Liver (tissue), 9 donors: Measurements from ENCODE around the gene PLCL1. TPM values are rescaled to one million over a fixed set of nuclear protein-coding genes. Genes with fewer than 3 reads are reported as not detected.

Source experiments
- DNase-seq: peaks from one replicate; pipeline ENCODE4 v3.0.0-alpha.2; 2017; ENCODE audit warnings: low spot score
- H3K27ac ChIP-seq, 2 donors: one replicate each; pipeline ENCODE4 v1.7.0; 2013; ENCODE audit warnings: inconsistent platforms in 2 of 2, low read length in 2 of 2, control low read depth in 1 of 2, low read depth in 1 of 2, mild to moderate bottlenecking in 1 of 2
- H3K27me3 ChIP-seq, 4 donors: one replicate each; pipeline versions ENCODE4 v1.6.1 to v1.7.0; 2013; ENCODE audit warnings: low read length in 3 of 4, inconsistent platforms in 1 of 4, mild to moderate bottlenecking in 1 of 4, moderate library complexity in 1 of 4; ENCODE audit not compliant: control insufficient read depth in 4 of 4, insufficient read depth in 4 of 4
- H3K36me3 ChIP-seq, 4 donors: one replicate each; pipeline versions ENCODE4 v1.6.1 to v1.7.0; 2013; ENCODE audit warnings: low read length in 3 of 4, mild to moderate bottlenecking in 3 of 4, low read depth in 1 of 4, moderate library complexity in 1 of 4; ENCODE audit not compliant: control insufficient read depth in 4 of 4, insufficient read depth in 3 of 4
- H3K4me1 ChIP-seq, 4 donors: one replicate each; pipeline versions ENCODE4 v1.6.1 to v1.7.0; 2013; ENCODE audit warnings: low read length in 3 of 4, mild to moderate bottlenecking in 3 of 4, moderate library complexity in 1 of 4; ENCODE audit not compliant: control insufficient read depth in 4 of 4, insufficient read depth in 4 of 4
- H3K4me3 ChIP-seq, 3 donors: one replicate each; pipeline versions ENCODE4 v1.6.1 to v1.7.0; 2013; ENCODE audit warnings: low read length in 3 of 3, control low read depth in 1 of 3, low read depth in 1 of 3, mild to moderate bottlenecking in 1 of 3
- H3K9ac ChIP-seq, 2 donors: one replicate each; pipeline ENCODE4 v1.7.0; 2013; ENCODE audit warnings: low read length in 2 of 2, mild to moderate bottlenecking in 2 of 2, moderate library complexity in 2 of 2, control low read depth in 1 of 2, low read depth in 1 of 2
- H3K9me3 ChIP-seq, 4 donors: one replicate each; pipeline versions ENCODE4 v1.6.1 to v1.7.0; 2013; ENCODE audit warnings: low read length in 3 of 4; ENCODE audit not compliant: control insufficient read depth in 4 of 4
- ATF3 ChIP-seq: IDR thresholded peaks from 2 replicates; pipeline ENCODE4 v1.6.1; 2016; ENCODE audit warnings: antibody characterized with exemption
- CTCF ChIP-seq: fragments of 150-350 bp; IDR thresholded peaks from 2 replicates; pipeline ENCODE4 v1.5.1; 2017; ENCODE audit warnings: improper control_type of control experiment, low read depth, low read length; ENCODE audit not compliant: missing input control
- EGR1 ChIP-seq, 2 donors: IDR thresholded peaks; 2 replicates each; pipeline ENCODE4 v1.6.1; 2016 to 2018; ENCODE audit warnings: antibody characterized with exemption in 2 of 2, low read depth in 2 of 2
- FOXA1 ChIP-seq: IDR thresholded peaks from 2 replicates; pipeline ENCODE4 v1.6.1; 2016; ENCODE audit warnings: antibody characterized with exemption
- FOXA2 ChIP-seq: IDR thresholded peaks from 2 replicates; pipeline ENCODE4 v1.6.1; 2016; ENCODE audit warnings: antibody characterized with exemption
- GABPA ChIP-seq, 2 donors: IDR thresholded peaks in 1 of 2; conservative IDR thresholded peaks in 1 of 2; 2 replicates each; pipeline ENCODE4 v1.6.1; 2016; ENCODE audit warnings: antibody characterized with exemption in 2 of 2, mild to moderate bottlenecking in 1 of 2, moderate library complexity in 1 of 2
- HNF4A ChIP-seq, 2 donors: conservative IDR thresholded peaks; 2 replicates each; pipeline ENCODE4 v1.6.1; 2016; ENCODE audit warnings: antibody characterized with exemption in 2 of 2, mild to moderate bottlenecking in 2 of 2
- HNF4G ChIP-seq: IDR thresholded peaks from 2 replicates; pipeline ENCODE4 v1.6.1; 2016; ENCODE audit warnings: antibody characterized with exemption
- JUND ChIP-seq, 2 donors: IDR thresholded peaks; 2 replicates each; pipeline ENCODE4 v1.6.1; 2016; ENCODE audit warnings: antibody characterized with exemption in 2 of 2
- MAX ChIP-seq: IDR thresholded peaks from 2 replicates; pipeline ENCODE4 v1.6.1; 2016; ENCODE audit warnings: antibody characterized with exemption
- NR2F2 ChIP-seq: IDR thresholded peaks from 2 replicates; pipeline ENCODE4 v1.6.1; 2016; ENCODE audit warnings: antibody characterized with exemption
- RAD21 ChIP-seq, 2 donors: IDR thresholded peaks; 2 replicates each; pipeline ENCODE4 v1.6.1; 2016; ENCODE audit warnings: antibody characterized with exemption in 2 of 2, mild to moderate bottlenecking in 2 of 2
- RXRA ChIP-seq, 2 donors: IDR thresholded peaks; 2 replicates each; pipeline ENCODE4 v1.6.1; 2017 to 2018; ENCODE audit warnings: antibody characterized with exemption in 2 of 2, mild to moderate bottlenecking in 1 of 2
- SP1 ChIP-seq: IDR thresholded peaks from 2 replicates; pipeline ENCODE4 v1.6.1; 2018; ENCODE audit warnings: antibody characterized with exemption, mild to moderate bottlenecking
- TAF1 ChIP-seq: conservative IDR thresholded peaks from 2 replicates; pipeline ENCODE4 v1.6.1; 2016; ENCODE audit warnings: antibody characterized with exemption, mild to moderate bottlenecking
- YY1 ChIP-seq: IDR thresholded peaks from 2 replicates; pipeline ENCODE4 v1.6.1; 2016; ENCODE audit warnings: antibody characterized with exemption, mild to moderate bottlenecking
- ZBTB33 ChIP-seq: IDR thresholded peaks from 2 replicates; pipeline ENCODE4 v1.6.1; 2016; ENCODE audit warnings: antibody characterized with exemption
- WGBS: extraction: QIAGEN DNeasy Blood & Tissue Kit; methylation state at CpG from one replicate; pipeline ENCODE4 v1.1.7; 2013; 5-methylcytosine and 5-hydroxymethylcytosine counted together
- polyA plus RNA-seq, 2 donors: library from polyadenylated mRNA; stranded (reverse) in 1 of 2; unstranded in 1 of 2; fragments of 200-250 nt in 1 of 2; fragments of >200 nt in 1 of 2; fragmentation: Nextera tagmentation in 1 of 2; extraction: Ambion mirVana in 1 of 2; gene quantifications; one replicate each; pipeline versions ENCODE4 v1.2.1 to v1.2.3, GENCODE V29; 2013 to 2015
- total RNA-seq, 2 donors: library from RNA; depleted of rRNA; stranded (reverse); fragments of >200 nt; gene quantifications; one replicate each; pipeline ENCODE4 v1.2.3, GENCODE V29; 2014
- TF ChIP-seq, protein P1 (sequence below): IDR thresholded peaks from 2 replicates; pipeline ENCODE4 v1.6.1; 2016; ENCODE audit warnings: antibody characterized with exemption, mild to moderate bottlenecking
- donor health status: healthy.
- donor health status: healthy.
- donor health status: healthy.
- donor health status: healthy.
- donor health status: healthy.

PLCL1 gene
- total and polyA plus RNA-seq, 4 donors: 0.08 to 0.59 (median 0.31) TPM

DNA sequence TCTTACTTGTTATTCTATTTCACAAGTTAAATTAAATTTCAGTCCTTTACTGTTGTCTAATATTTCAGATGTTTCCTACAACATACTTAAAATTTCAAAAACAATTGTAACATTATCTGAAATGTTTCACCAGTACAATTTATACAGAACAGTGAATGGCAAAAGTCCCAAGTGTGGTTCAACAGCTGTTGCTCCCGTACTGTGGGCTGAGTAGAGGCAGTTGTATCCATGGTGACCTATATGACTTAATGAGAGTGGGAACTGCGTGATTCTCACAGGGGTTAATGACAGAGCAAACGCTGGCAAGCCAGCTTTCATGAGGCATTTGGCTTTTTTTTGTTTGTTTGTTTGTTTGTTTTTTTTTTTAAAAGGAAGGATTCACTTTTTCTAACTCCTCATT, 5.3 kb upstream of the PLCL1 start (continued):
- TF ChIP-seq EGR1 (IDR thresholded peaks at IDR 0.05; ENCODE audit: low read depth in 2 of 2): no peak

- Histone ChIP-seq H3K27me3 (peaks cover 0 to 8% (median 0%) of the 10 kb centered on the region in 4 donors), H3K36me3 (no peaks in the 10 kb centered on the region), H3K4me3 (no peak overlapping the region), H3K27ac (no peak overlapping the region), H3K9me3 (no peaks in the 10 kb centered on the region), H3K9ac (no peak overlapping the region), H3K4me1 (peaks cover 6 to 11% (median 7%) of the 10 kb centered on the region in 4 donors)
- no peak for TF ChIP-seq RXRA (IDR thresholded peaks at IDR 0.05)
- TF ChIP-seq HNF4A (conservative IDR thresholded peaks at IDR 0.05): no peak
- no peak for TF ChIP-seq ATF3
- no peak for TF ChIP-seq CTCF
- TF ChIP-seq TAF1: no peak
- no peak for TF ChIP-seq YY1
- TF ChIP-seq HNF4G: no peak
- TF ChIP-seq MAX: no peak
- TF ChIP-seq EGR1 (IDR thresholded peaks at IDR 0.05; ENCODE audit: low read depth in 2 of 2): no peak
- no peak for TF ChIP-seq NR2F2
- no peak for TF ChIP-seq FOXA1
- TF ChIP-seq JUND (IDR thresholded peaks at IDR 0.05): no peak
- no peak for TF ChIP-seq FOXA2
- TF ChIP-seq SP1: no peak
- no peak for TF ChIP-seq ZBTB33
- no peak for TF ChIP-seq RAD21 (IDR thresholded peaks at IDR 0.05)
- TF ChIP-seq, protein P1, sequence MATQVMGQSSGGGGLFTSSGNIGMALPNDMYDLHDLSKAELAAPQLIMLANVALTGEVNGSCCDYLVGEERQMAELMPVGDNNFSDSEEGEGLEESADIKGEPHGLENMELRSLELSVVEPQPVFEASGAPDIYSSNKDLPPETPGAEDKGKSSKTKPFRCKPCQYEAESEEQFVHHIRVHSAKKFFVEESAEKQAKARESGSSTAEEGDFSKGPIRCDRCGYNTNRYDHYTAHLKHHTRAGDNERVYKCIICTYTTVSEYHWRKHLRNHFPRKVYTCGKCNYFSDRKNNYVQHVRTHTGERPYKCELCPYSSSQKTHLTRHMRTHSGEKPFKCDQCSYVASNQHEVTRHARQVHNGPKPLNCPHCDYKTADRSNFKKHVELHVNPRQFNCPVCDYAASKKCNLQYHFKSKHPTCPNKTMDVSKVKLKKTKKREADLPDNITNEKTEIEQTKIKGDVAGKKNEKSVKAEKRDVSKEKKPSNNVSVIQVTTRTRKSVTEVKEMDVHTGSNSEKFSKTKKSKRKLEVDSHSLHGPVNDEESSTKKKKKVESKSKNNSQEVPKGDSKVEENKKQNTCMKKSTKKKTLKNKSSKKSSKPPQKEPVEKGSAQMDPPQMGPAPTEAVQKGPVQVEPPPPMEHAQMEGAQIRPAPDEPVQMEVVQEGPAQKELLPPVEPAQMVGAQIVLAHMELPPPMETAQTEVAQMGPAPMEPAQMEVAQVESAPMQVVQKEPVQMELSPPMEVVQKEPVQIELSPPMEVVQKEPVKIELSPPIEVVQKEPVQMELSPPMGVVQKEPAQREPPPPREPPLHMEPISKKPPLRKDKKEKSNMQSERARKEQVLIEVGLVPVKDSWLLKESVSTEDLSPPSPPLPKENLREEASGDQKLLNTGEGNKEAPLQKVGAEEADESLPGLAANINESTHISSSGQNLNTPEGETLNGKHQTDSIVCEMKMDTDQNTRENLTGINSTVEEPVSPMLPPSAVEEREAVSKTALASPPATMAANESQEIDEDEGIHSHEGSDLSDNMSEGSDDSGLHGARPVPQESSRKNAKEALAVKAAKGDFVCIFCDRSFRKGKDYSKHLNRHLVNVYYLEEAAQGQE: no peak
- no peak for TF ChIP-seq GABPA (IDR thresholded peaks at IDR 0.05 in 1 of 2, conservative IDR thresholded peaks at IDR 0.05 in 1 of 2)
- no peak for DNase-seq
- 88% methylated on average over 2 of the region's 2 CpGs for WGBS
These were observed 4.3 kb upstream of the PLCL1 start for GRCh38 chr2:197800091-197800490.
